ENCODE data around the gene PRR16.

Gene PRR16

GRCh38 chr5:120512791-120513650, 48.9 kb downstream of the PRR16 start:
- no peak for DNase-seq (ENCODE audit: low read depth in 2 of 3, low spot score in 1 of 3)

GRCh38 chr5:120516805-120517204, 52.7 kb downstream of the PRR16 start:
- no peak for DNase-seq (ENCODE audit: low read depth in 2 of 3, low spot score in 1 of 3)

GRCh38 chr5:120517607-120518252, 53.6 kb downstream of the PRR16 start:
- DNase-seq (ENCODE audit: low read depth in 2 of 3, low spot score in 1 of 3): no peak

- DNase-seq (ENCODE audit: low read depth in 2 of 3, low spot score in 1 of 3): no peak
Observed at GRCh38 chr5:120518581-120518980, 54.5 kb downstream of the PRR16 start.

- DNase-seq (ENCODE audit: low read depth in 2 of 3, low spot score in 1 of 3): no peak
Observed at GRCh38 chr5:120527251-120527650, 63.2 kb downstream of the PRR16 start.

- DNase-seq (ENCODE audit: low read depth in 2 of 3, low spot score in 1 of 3): no peak
Observed at GRCh38 chr5:120528609-120529008, 64.5 kb downstream of the PRR16 start.

- no peak for DNase-seq (ENCODE audit: low read depth in 2 of 3, low spot score in 1 of 3)
Observed at GRCh38 chr5:120529386-120529785, 65.3 kb downstream of the PRR16 start.

- no peak for DNase-seq (ENCODE audit: low read depth in 2 of 3, low spot score in 1 of 3)
Observed at GRCh38 chr5:120531215-120531614, 67.1 kb downstream of the PRR16 start.

GRCh38 chr5:120532835-120533234, 68.7 kb downstream of the PRR16 start:
- no peak for DNase-seq (ENCODE audit: low read depth in 2 of 3, low spot score in 1 of 3)

GRCh38 chr5:120533581-120533980, 69.5 kb downstream of the PRR16 start:
- no peak for DNase-seq (ENCODE audit: low read depth in 2 of 3, low spot score in 1 of 3)

GRCh38 chr5:120535900-120536299, 71.8 kb downstream of the PRR16 start:
- DNase-seq (ENCODE audit: low read depth in 2 of 3, low spot score in 1 of 3): no peak

GRCh38 chr5:120538149-120538548, 74.0 kb downstream of the PRR16 start:
- DNase-seq (ENCODE audit: low read depth in 2 of 3, low spot score in 1 of 3): no peak

GRCh38 chr5:120538644-120539043, 74.5 kb downstream of the PRR16 start:
- DNase-seq (ENCODE audit: low read depth in 2 of 3, low spot score in 1 of 3): no peak

- DNase-seq (ENCODE audit: low read depth in 2 of 3, low spot score in 1 of 3): no peak
Observed at GRCh38 chr5:120539471-120539870, 75.4 kb downstream of the PRR16 start.

- DNase-seq (ENCODE audit: low read depth in 2 of 3, low spot score in 1 of 3): no peak
Observed at GRCh38 chr5:120540097-120540496, 76.0 kb downstream of the PRR16 start.

- DNase-seq (ENCODE audit: low read depth in 2 of 3, low spot score in 1 of 3): no peak
Observed at GRCh38 chr5:120544043-120544442, 79.9 kb downstream of the PRR16 start.

- DNase-seq (ENCODE audit: low read depth in 2 of 3, low spot score in 1 of 3): no peak
Observed at GRCh38 chr5:120545007-120545406, 80.9 kb downstream of the PRR16 start.

- no peak for DNase-seq (ENCODE audit: low read depth in 2 of 3, low spot score in 1 of 3)
Observed at GRCh38 chr5:120545951-120546350, 81.9 kb downstream of the PRR16 start.

- DNase-seq (ENCODE audit: low read depth in 2 of 3, low spot score in 1 of 3): no peak
Observed at GRCh38 chr5:120546922-120547321, 82.8 kb downstream of the PRR16 start.

GRCh38 chr5:120550358-120550757, 86.3 kb downstream of the PRR16 start:
- DNase-seq (ENCODE audit: low read depth in 2 of 3, low spot score in 1 of 3): no peak

- no peak for DNase-seq (ENCODE audit: low read depth in 2 of 3, low spot score in 1 of 3)
Observed at GRCh38 chr5:120552638-120553037, 88.5 kb downstream of the PRR16 start.

- no peak for DNase-seq (ENCODE audit: low read depth in 2 of 3, low spot score in 1 of 3)
Observed at GRCh38 chr5:120555345-120555744, 91.2 kb downstream of the PRR16 start.

- no peak for DNase-seq (ENCODE audit: low read depth in 2 of 3, low spot score in 1 of 3)
Observed at GRCh38 chr5:120564013-120564412, 99.9 kb downstream of the PRR16 start.

Measured in stimulated activated CD4-positive, alpha-beta T cell treated with anti-CD3 and anti-CD28 coated beads, Interleukin-12 subunit alpha, Interleukin-12 subunit beta, amount 100 ng/mL, for 48 hours (primary cell).